HEK293T (cell line): ENCODE measurements around the gene PNP.

Experiments
- BHLHE40 ChIP-seq: fragments of 450-650 bp; IDR thresholded peaks from 2 replicates; pipeline ENCODE4 v1.6.1; 2016; ENCODE audit warnings: mild to moderate bottlenecking, moderate library complexity, borderline replicate concordance
- NFRKB ChIP-seq: fragments of 450-650 bp; IDR thresholded peaks from 2 replicates; pipeline ENCODE4 v1.6.1; 2016; ENCODE audit warnings: mild to moderate bottlenecking, moderate library complexity

DNA sequence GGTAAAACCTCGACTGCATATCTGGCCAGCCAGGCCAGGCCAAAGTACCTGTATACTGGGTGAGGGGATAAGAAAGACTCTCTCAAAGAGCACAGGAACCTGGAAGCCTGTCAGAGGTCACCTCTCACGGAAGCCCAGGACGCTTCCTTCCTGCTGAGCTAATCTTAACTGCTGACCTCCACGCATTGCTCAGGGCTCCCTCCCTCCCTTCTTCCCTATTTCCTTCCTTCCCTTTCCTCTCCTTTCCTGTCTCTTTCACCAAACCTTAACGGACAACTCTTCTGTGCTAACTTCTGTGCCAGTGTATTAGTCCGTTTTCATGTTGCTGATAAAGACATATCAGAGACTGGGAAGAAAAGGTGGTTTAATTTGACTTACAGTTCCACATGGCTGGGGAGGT is 21.4 kb downstream of the PNP start:
- TF ChIP-seq BHLHE40 (no peak), NFRKB (no peak)
